ENCODE results near the gene SYCE1L. TPM values are rescaled to one million over a fixed set of nuclear protein-coding genes. Genes with fewer than 3 reads are reported as not detected.

SYCE1L gene
- total and polyA plus RNA-seq, 3 donors from 2014 or later = 7.8 to 20.7 (median 7.9) TPM

DNA sequence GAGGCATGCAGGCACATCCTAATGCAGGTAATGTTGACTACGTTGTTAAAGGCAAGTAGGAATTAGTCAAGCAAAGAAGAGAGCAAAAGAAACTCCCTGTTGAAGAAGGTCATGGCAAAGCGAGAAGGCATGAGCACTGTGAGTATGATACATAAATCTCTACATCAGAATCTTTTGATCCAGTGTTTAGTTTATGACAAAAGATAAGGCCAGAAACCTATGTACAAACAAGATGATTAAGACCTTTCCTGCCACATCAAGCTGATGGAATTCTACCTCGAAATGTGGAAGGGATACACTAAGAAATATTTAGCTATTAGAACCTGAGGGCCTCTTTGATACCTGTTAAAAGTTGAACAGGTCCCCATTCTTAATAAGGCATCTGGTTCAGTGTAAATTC lies 20.2 kb downstream of the SYCE1L start:
- 88 to 93% methylated on average over 3 of the region's 3 CpGs for WGBS, 2 donors
- no peaks in the 10 kb centered on the region for H3K4me1 ChIP-seq
- no peak overlapping the region for H3K27ac ChIP-seq
- intact Hi-C loops (cut with DNase I; ENCODE audit: low total_unique reads) = no loop called here
- TF ChIP-seq, protein P1, sequence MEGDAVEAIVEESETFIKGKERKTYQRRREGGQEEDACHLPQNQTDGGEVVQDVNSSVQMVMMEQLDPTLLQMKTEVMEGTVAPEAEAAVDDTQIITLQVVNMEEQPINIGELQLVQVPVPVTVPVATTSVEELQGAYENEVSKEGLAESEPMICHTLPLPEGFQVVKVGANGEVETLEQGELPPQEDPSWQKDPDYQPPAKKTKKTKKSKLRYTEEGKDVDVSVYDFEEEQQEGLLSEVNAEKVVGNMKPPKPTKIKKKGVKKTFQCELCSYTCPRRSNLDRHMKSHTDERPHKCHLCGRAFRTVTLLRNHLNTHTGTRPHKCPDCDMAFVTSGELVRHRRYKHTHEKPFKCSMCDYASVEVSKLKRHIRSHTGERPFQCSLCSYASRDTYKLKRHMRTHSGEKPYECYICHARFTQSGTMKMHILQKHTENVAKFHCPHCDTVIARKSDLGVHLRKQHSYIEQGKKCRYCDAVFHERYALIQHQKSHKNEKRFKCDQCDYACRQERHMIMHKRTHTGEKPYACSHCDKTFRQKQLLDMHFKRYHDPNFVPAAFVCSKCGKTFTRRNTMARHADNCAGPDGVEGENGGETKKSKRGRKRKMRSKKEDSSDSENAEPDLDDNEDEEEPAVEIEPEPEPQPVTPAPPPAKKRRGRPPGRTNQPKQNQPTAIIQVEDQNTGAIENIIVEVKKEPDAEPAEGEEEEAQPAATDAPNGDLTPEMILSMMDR (IDR thresholded peaks at IDR 0.05) = no peak
- TF ChIP-seq POLR2A (IDR thresholded peaks at IDR 0.05) = no peak
- H3K36me3 ChIP-seq (ENCODE audit: low read depth, missing control alignments) = no peaks in the 10 kb centered on the region
- no peak overlapping the region for H3K4me3 ChIP-seq
- DNase-seq = no peak
- no peaks in the 10 kb centered on the region for H3K9me3 ChIP-seq
- no peaks in the 10 kb centered on the region for H3K27me3 ChIP-seq

DNA sequence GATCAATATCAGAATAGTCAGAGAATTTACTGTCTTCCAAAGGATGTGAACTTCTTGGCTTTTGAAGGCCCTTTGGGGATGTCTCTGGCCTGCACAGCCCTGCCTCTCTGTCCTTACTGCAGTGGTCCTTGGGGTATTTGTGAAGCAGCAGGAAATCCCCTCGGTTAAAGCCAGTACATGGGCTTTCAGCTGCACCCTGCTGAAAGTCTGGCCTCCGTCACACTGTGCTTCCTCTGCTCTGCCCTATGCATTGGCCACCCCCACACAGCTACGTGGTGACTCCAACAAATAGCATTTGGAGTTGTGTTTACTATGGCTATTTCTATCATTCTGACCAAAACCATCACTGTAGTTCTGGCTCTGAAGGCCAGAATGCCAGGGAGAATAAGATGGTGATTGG lies 21.2 kb downstream of the SYCE1L start:
- intact Hi-C loops (cut with DNase I; ENCODE audit: low total_unique reads) = no loop called here
- TF ChIP-seq, protein P1 (IDR thresholded peaks at IDR 0.05) = no peak
- no peak for TF ChIP-seq POLR2A (IDR thresholded peaks at IDR 0.05)
- WGBS, 2 donors = 54 to 56% methylated on average over 3 of the region's 3 CpGs

DNA sequence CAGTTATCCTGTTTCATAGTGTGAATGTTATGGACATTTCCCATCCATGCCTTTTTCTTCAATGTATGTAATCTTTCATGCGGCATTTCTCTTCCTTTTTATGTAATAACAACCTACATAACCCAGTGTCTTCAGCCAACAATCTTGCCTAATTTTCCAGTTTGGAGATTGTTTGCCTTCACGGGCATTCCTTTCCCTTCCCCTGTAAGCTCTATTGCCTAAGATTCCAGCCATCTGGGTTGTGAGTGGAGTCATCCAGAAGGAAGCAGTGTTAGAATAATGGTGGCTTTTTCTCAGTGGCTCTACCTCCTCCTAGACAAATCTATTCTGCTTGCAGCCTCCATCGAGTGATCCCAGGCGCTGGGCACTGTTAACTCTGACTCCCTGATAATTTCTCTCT lies 22.3 kb downstream of the SYCE1L start:
- intact Hi-C loops (cut with DNase I; ENCODE audit: low total_unique reads) = no loop called here
- Histone ChIP-seq H3K27ac (no peak overlapping the region), H3K4me1 (no peaks in the 10 kb centered on the region), H3K4me3 (no peak overlapping the region), H3K36me3 (ENCODE audit: low read depth, missing control alignments) (no peaks in the 10 kb centered on the region), H3K27me3 (no peaks in the 10 kb centered on the region), H3K9me3 (no peaks in the 10 kb centered on the region)
- TF ChIP-seq POLR2A (IDR thresholded peaks at IDR 0.05) = no peak
- TF ChIP-seq, protein P1 (IDR thresholded peaks at IDR 0.05) = no peak
- DNase-seq = no peak
- WGBS, 2 donors = 87 to 91% methylated on average over 4 of the region's 4 CpGs

More for the DNA sequence above, 21.2 kb downstream of the SYCE1L start:
- Histone ChIP-seq H3K9me3 (no peaks in the 10 kb centered on the region), H3K36me3 (ENCODE audit: low read depth, missing control alignments) (no peaks in the 10 kb centered on the region), H3K4me3 (no peak overlapping the region), H3K4me1 (no peaks in the 10 kb centered on the region), H3K27me3 (no peaks in the 10 kb centered on the region), H3K27ac (no peak overlapping the region)
- no peak for DNase-seq

DNA sequence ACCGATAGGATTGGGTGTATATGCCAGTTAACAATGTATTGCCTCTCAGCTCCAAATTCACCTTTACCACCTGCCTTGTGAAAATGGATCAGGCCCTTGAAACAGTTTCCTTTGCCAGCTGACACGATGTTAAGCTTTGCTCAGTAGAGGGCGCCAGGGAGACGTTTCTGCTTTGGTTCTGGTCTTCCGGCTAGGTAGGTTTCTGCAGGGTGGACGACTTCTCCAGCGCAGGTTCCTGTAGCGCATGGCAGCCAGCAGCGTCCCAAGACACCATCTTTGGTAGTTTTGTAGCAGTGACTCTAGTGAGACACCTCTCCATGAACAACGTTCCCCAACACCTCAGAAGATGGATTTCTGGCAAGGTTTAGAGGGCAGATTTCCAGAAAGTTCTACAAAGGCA lies 24.0 kb downstream of the SYCE1L start:
- H3K27ac ChIP-seq = no peak overlapping the region
- H3K4me1 ChIP-seq = no peaks in the 10 kb centered on the region
- WGBS, 2 donors = 47 to 59% methylated on average over 10 of the region's 10 CpGs
- H3K4me3 ChIP-seq = no peak overlapping the region
- no peaks in the 10 kb centered on the region for H3K9me3 ChIP-seq
- H3K36me3 ChIP-seq (ENCODE audit: low read depth, missing control alignments) = no peaks in the 10 kb centered on the region
- peak; percentile 32 for DNase-seq
- intact Hi-C loops (cut with DNase I; ENCODE audit: low total_unique reads) = no loop called here
- no peak for TF ChIP-seq POLR2A (IDR thresholded peaks at IDR 0.05)
- TF ChIP-seq, protein P1 (IDR thresholded peaks at IDR 0.05) = peak in 1 of 3 experiments; percentile 28
- no peaks in the 10 kb centered on the region for H3K27me3 ChIP-seq

DNA sequence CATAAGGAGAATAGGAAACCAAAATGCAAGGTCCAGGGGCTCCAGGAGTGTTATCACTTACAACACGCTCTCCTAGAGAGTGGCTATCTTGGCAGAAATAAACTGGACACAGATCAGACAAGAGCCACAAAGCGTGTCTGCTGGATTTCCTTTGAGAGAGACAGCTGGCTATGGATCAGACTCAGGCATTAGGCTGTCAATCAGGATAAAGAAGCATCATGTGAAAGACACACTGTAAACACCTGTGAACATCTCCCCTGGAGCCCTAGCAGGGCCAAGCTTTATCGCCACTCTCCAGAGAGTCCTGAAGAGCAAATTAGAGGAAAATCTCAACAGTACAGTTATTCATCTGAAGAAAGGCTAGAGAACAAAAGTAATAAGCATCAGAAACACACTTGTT lies 26.0 kb downstream of the SYCE1L start:
- no peaks in the 10 kb centered on the region for H3K9me3 ChIP-seq
- intact Hi-C loops (cut with DNase I; ENCODE audit: low total_unique reads) = no loop called here
- DNase-seq = no peak
- H3K27me3 ChIP-seq = no peaks in the 10 kb centered on the region
- no peaks in the 10 kb centered on the region for H3K36me3 ChIP-seq (ENCODE audit: low read depth, missing control alignments)
- no peak overlapping the region for H3K27ac ChIP-seq
- 90 to 91% methylated on average over 3 of the region's 3 CpGs for WGBS, 2 donors
- TF ChIP-seq POLR2A (IDR thresholded peaks at IDR 0.05) = no peak
- TF ChIP-seq, protein P1 (IDR thresholded peaks at IDR 0.05) = no peak
- H3K4me1 ChIP-seq = no peaks in the 10 kb centered on the region
- no peak overlapping the region for H3K4me3 ChIP-seq

Data from testis (tissue), 3 donors.